Neural cell (in vitro differentiated cells): ENCODE results near the gene CLEC16A. TPM values are rescaled to one million over a fixed set of nuclear protein-coding genes. Genes with fewer than 3 reads are reported as not detected.

Experiments used
- H2AFZ ChIP-seq: fragments of 200-600, 300-800 bp; sonication (generic), shearing (Covaris generic); 2 replicates; pipeline ENCODE4 v1.6.0; 2014; ENCODE audit warnings: low read depth, mild to moderate bottlenecking, antibody characterized with exemption, low read length, moderate library complexity
- H3F3A ChIP-seq: fragments of 200-600 bp; shearing (Covaris generic); 2 replicates; pipeline ENCODE4 v1.6.1; 2016; ENCODE audit warnings: mild to moderate bottlenecking, moderate library complexity, mixed read lengths, antibody characterized with exemption, low read length; ENCODE audit not compliant: insufficient read depth, poor library complexity, severe bottlenecking
- H3K27ac ChIP-seq: fragments of 200-600, 300-800 bp; sonication (generic), shearing (Covaris generic); 2 replicates; pipeline ENCODE4 v1.5.1; 2014; ENCODE audit warnings: mild to moderate bottlenecking, low read length, moderate library complexity
- H3K27me3 ChIP-seq: fragments of 300-800, 200-600 bp; sonication (generic), shearing (Covaris generic); 2 replicates; pipeline ENCODE4 v1.6.0; 2014; ENCODE audit warnings: mild to moderate bottlenecking, low read depth, low read length, moderate library complexity; ENCODE audit not compliant: insufficient read depth
- H3K36me3 ChIP-seq: fragments of 300-800, 200-600 bp; sonication (generic), shearing (Covaris generic); 2 replicates; pipeline ENCODE4 v1.5.1; 2014; ENCODE audit warnings: mild to moderate bottlenecking, antibody characterized with exemption, low read length, moderate library complexity; ENCODE audit not compliant: insufficient read depth
- H3K4me2 ChIP-seq: fragments of 300-800, 200-600 bp; sonication (generic), shearing (Covaris generic); 2 replicates; pipeline ENCODE4 v1.6.0; 2014; ENCODE audit warnings: mild to moderate bottlenecking, low read length
- H3K4me3 ChIP-seq: fragments of 300-800, 200-600 bp; sonication (generic), shearing (Covaris generic); 2 replicates; pipeline ENCODE4 v1.5.1; 2014; ENCODE audit warnings: mild to moderate bottlenecking, low read length, moderate library complexity
- H3K79me2 ChIP-seq: fragments of 200-600 bp; shearing (Covaris generic); replicated peaks from 2 replicates; pipeline ENCODE4 v1.6.0; 2014; ENCODE audit warnings: mild to moderate bottlenecking, low read length, moderate library complexity; ENCODE audit not compliant: insufficient read depth
- H3K9ac ChIP-seq: fragments of 300-800, 200-600 bp; sonication (generic), shearing (Covaris generic); 2 replicates; pipeline ENCODE4 v1.6.1; 2016; ENCODE audit warnings: mild to moderate bottlenecking, low read length, mixed read lengths
- H3K9me2 ChIP-seq: fragments of 200-600 bp; shearing (Covaris generic); 2 replicates; pipeline ENCODE4 v1.6.1; 2016; ENCODE audit warnings: mild to moderate bottlenecking, low read length, mixed read lengths; ENCODE audit not compliant: insufficient read depth
- H3K9me3 ChIP-seq: fragments of 200-600, 300-800 bp; sonication (generic), shearing (Covaris generic); 2 replicates; pipeline ENCODE4 v1.6.1; 2016; ENCODE audit warnings: mild to moderate bottlenecking, mixed run types, low read length, moderate library complexity, mixed read lengths
- H4K20me1 ChIP-seq: fragments of 200-600 bp; shearing (Covaris generic); 2 replicates; pipeline ENCODE4 v1.6.1; 2016; ENCODE audit warnings: mild to moderate bottlenecking, mixed run types; ENCODE audit not compliant: insufficient read depth
- EP300 ChIP-seq: fragments of 450-650 bp; conservative IDR thresholded peaks from 2 replicates; pipeline ENCODE4 v1.6.1; 2014; ENCODE audit warnings: antibody characterized with exemption, mild to moderate bottlenecking, moderate library complexity; ENCODE audit not compliant: poor library complexity, severe bottlenecking
- EZH2 ChIP-seq: fragments of 200-600, 300-800 bp; shearing (Covaris generic), sonication (generic); IDR thresholded peaks from 2 replicates; pipeline ENCODE4 v1.6.1; 2014; ENCODE audit warnings: antibody characterized with exemption, low read length, borderline replicate concordance, mild to moderate bottlenecking; ENCODE audit not compliant: insufficient read depth, poor library complexity, severe bottlenecking
- MXI1 ChIP-seq: fragments of 450-650 bp; conservative IDR thresholded peaks from 2 replicates; pipeline ENCODE4 v1.6.1; 2014; ENCODE audit warnings: antibody characterized with exemption, mild to moderate bottlenecking; ENCODE audit not compliant: poor library complexity, severe bottlenecking
- POLR2AphosphoS5 ChIP-seq: IDR thresholded peaks from 2 replicates; pipeline ENCODE4 v1.6.1; 2012
- RAD21 ChIP-seq: fragments of 450-650 bp; conservative IDR thresholded peaks from 2 replicates; pipeline ENCODE4 v1.6.1; 2014; ENCODE audit warnings: antibody characterized with exemption, mild to moderate bottlenecking, moderate library complexity
- SMC3 ChIP-seq: fragments of 450-650 bp; conservative IDR thresholded peaks from 2 replicates; pipeline ENCODE4 v1.6.1; 2014; ENCODE audit warnings: antibody characterized with exemption, mild to moderate bottlenecking, moderate library complexity; ENCODE audit not compliant: poor library complexity
- TAF1 ChIP-seq: IDR thresholded peaks from 2 replicates; pipeline ENCODE4 v1.6.1; 2012; ENCODE audit warnings: low read depth
- polyA plus RNA-seq: library from polyadenylated mRNA; depleted of rRNA; stranded (reverse); fragments of >200 nt; gene quantifications from 2 replicates; pipeline ENCODE4 v1.2.3, GENCODE V29; 2014
- TF ChIP-seq, protein P1 (sequence below): IDR thresholded peaks from 2 replicates; pipeline ENCODE4 v1.6.1; 2012; ENCODE audit warnings: borderline replicate concordance
- TF ChIP-seq, protein P2 (sequence below): fragments of 450-650 bp; IDR thresholded peaks from 2 replicates; pipeline ENCODE4 v1.5.1; 2014; ENCODE audit warnings: antibody characterized with exemption, mild to moderate bottlenecking, moderate library complexity; ENCODE audit not compliant: poor library complexity, severe bottlenecking

CLEC16A gene
- polyA plus RNA-seq, 1 donor from 2014 or later: 11.1 TPM

DNA sequence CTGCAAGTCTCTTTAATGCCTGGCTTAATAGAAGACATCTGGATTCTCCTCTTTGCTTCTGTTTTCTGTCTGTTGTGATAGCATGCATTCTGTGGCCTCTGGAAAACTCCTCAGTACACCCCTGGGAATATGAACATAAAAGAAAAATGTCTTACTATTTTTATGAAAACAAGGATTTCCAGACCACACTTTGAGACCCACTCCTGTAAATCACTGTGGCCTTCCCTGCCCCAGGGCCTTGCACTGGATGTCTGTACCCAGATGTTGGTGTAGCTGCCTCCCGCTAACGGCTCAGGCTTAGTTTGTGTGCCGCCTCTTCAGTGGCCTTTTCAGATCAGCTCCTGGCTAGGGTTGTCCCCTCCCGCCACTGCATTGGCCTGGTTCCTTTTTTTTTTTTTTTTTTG lies 185.0 kb downstream of the CLEC16A start:
- Histone ChIP-seq H3K9ac (no peak overlapping the region), H3K27ac (no peak overlapping the region), H3K9me3 (no peaks in the 10 kb centered on the region), H3F3A (no peaks in the 10 kb centered on the region), H3K4me3 (no peak overlapping the region), H3K79me2 (no peaks in the 10 kb centered on the region), H2AFZ (no peak overlapping the region), H3K27me3 (no peaks in the 10 kb centered on the region), H3K9me2 (no peaks in the 10 kb centered on the region), H3K36me3 (no peaks in the 10 kb centered on the region), H4K20me1 (no peaks in the 10 kb centered on the region), H3K4me2 (no peak overlapping the region)
- no peak for TF ChIP-seq SMC3
- no peak for TF ChIP-seq TAF1
- TF ChIP-seq EZH2: no peak
- no peak for TF ChIP-seq EP300
- TF ChIP-seq, protein P1, sequence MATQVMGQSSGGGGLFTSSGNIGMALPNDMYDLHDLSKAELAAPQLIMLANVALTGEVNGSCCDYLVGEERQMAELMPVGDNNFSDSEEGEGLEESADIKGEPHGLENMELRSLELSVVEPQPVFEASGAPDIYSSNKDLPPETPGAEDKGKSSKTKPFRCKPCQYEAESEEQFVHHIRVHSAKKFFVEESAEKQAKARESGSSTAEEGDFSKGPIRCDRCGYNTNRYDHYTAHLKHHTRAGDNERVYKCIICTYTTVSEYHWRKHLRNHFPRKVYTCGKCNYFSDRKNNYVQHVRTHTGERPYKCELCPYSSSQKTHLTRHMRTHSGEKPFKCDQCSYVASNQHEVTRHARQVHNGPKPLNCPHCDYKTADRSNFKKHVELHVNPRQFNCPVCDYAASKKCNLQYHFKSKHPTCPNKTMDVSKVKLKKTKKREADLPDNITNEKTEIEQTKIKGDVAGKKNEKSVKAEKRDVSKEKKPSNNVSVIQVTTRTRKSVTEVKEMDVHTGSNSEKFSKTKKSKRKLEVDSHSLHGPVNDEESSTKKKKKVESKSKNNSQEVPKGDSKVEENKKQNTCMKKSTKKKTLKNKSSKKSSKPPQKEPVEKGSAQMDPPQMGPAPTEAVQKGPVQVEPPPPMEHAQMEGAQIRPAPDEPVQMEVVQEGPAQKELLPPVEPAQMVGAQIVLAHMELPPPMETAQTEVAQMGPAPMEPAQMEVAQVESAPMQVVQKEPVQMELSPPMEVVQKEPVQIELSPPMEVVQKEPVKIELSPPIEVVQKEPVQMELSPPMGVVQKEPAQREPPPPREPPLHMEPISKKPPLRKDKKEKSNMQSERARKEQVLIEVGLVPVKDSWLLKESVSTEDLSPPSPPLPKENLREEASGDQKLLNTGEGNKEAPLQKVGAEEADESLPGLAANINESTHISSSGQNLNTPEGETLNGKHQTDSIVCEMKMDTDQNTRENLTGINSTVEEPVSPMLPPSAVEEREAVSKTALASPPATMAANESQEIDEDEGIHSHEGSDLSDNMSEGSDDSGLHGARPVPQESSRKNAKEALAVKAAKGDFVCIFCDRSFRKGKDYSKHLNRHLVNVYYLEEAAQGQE: no peak
- TF ChIP-seq MXI1: no peak
- TF ChIP-seq RAD21: no peak
- TF ChIP-seq, protein P2, sequence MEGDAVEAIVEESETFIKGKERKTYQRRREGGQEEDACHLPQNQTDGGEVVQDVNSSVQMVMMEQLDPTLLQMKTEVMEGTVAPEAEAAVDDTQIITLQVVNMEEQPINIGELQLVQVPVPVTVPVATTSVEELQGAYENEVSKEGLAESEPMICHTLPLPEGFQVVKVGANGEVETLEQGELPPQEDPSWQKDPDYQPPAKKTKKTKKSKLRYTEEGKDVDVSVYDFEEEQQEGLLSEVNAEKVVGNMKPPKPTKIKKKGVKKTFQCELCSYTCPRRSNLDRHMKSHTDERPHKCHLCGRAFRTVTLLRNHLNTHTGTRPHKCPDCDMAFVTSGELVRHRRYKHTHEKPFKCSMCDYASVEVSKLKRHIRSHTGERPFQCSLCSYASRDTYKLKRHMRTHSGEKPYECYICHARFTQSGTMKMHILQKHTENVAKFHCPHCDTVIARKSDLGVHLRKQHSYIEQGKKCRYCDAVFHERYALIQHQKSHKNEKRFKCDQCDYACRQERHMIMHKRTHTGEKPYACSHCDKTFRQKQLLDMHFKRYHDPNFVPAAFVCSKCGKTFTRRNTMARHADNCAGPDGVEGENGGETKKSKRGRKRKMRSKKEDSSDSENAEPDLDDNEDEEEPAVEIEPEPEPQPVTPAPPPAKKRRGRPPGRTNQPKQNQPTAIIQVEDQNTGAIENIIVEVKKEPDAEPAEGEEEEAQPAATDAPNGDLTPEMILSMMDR: no peak
- TF ChIP-seq POLR2AphosphoS5: no peak

GRCh38 chr16:11130978-11131665 lies 186.8 kb downstream of the CLEC16A start:
- TF ChIP-seq, protein P2: no peak
- TF ChIP-seq, protein P1: no peak
- no peak for TF ChIP-seq POLR2AphosphoS5
- no peak for TF ChIP-seq SMC3
- TF ChIP-seq MXI1: no peak
- TF ChIP-seq RAD21: no peak
- no peak for TF ChIP-seq TAF1
- no peak for TF ChIP-seq EZH2
- no peak for TF ChIP-seq EP300
- Histone ChIP-seq H3K4me2 (no peak overlapping the region), H3K4me3 (no peak overlapping the region)

More at GRCh38 chr16:11130978-11131665, 186.8 kb downstream of the CLEC16A start:
- no peaks in the 10 kb centered on the region for H4K20me1 ChIP-seq
- H3K9me2 ChIP-seq: no peaks in the 10 kb centered on the region
- no peaks in the 10 kb centered on the region for H3K27me3 ChIP-seq
- no peaks in the 10 kb centered on the region for H3K36me3 ChIP-seq
- no peak overlapping the region for H3K27ac ChIP-seq
- H3K79me2 ChIP-seq: no peaks in the 10 kb centered on the region
- no peaks in the 10 kb centered on the region for H3K9me3 ChIP-seq
- H3F3A ChIP-seq: no peaks in the 10 kb centered on the region
- no peak overlapping the region for H2AFZ ChIP-seq
- H3K9ac ChIP-seq: no peak overlapping the region
